ENCODE results near the gene PIP. TPM values are rescaled to one million over a fixed set of nuclear protein-coding genes. Genes with fewer than 3 reads are reported as not detected.
"Not testable (repeated sequence)": the region's sequence is repeated elsewhere in the genome, so short reads cannot be mapped to it uniquely, and the experiment has no call there.

Gene PIP
- total RNA-seq, 1 experiment from 2014 or later: not detected

- Histone ChIP-seq H3K27me3 (ENCODE audit: insufficient read depth, low read length) (no peaks in the 10 kb centered on the region), H2BK120ac (ENCODE audit: low read depth, low read length, poor library complexity, severe bottlenecking) (no peak overlapping the region), H3K4ac (ENCODE audit: low read depth, low read length) (no peak overlapping the region), H3K23ac (ENCODE audit: insufficient read length, low read depth, low read length) (no peak overlapping the region), H4K20me1 (ENCODE audit: control insufficient read depth, insufficient read depth, insufficient read length) (no peaks in the 10 kb centered on the region), H3K4me2 (ENCODE audit: insufficient read depth, insufficient read length, low read length) (no peak overlapping the region), H3K27ac (ENCODE audit: insufficient read length, low read depth, low read length) (no peak overlapping the region), H2BK5ac (ENCODE audit: insufficient read length, low read length) (no peak overlapping the region), H2BK20ac (ENCODE audit: low read depth, low read length, poor library complexity, severe bottlenecking) (no peak overlapping the region), H3K56ac (ENCODE audit: insufficient read length, low read depth, low read length) (no peak overlapping the region), H3K14ac (ENCODE audit: insufficient read depth, low read length) (no peak overlapping the region), H4K8ac (replicated peaks; ENCODE audit: insufficient read length, low read depth, low read length) (no peak overlapping the region), H3K9me3 (ENCODE audit: control insufficient read depth, low read depth, low read length) (no peaks in the 10 kb centered on the region), H3K4me1 (ENCODE audit: insufficient read depth, low read length) (no peaks in the 10 kb centered on the region), H2BK15ac (ENCODE audit: low read depth, low read length) (no peak overlapping the region), H3K79me1 (ENCODE audit: insufficient read depth, low read depth, low read length, poor library complexity, severe bottlenecking) (no peaks in the 10 kb centered on the region), H2AFZ (ENCODE audit: low read length) (no peak overlapping the region), H3T11ph (ENCODE audit: low read length) (no peak overlapping the region), H3K9ac (ENCODE audit: extremely low read depth, insufficient read length, low read length) (no peak overlapping the region), H3K79me2 (ENCODE audit: insufficient read depth, low read length) (no peaks in the 10 kb centered on the region), H3K23me2 (ENCODE audit: insufficient read length, low read depth, low read length, poor library complexity, severe bottlenecking) (no peaks in the 10 kb centered on the region), H4K91ac (ENCODE audit: insufficient read length, low read depth, low read length) (no peak overlapping the region), H2BK12ac (ENCODE audit: insufficient read length, low read depth, low read length) (no peak overlapping the region), H3K18ac (ENCODE audit: insufficient read length, low read depth, low read length) (no peak overlapping the region), H2AK5ac (ENCODE audit: insufficient read length, low read length) (no peak overlapping the region), H4K5ac (ENCODE audit: insufficient read length, low read depth, low read length) (no peak overlapping the region)
- Mint-ChIP-seq H3K27ac (no peak overlapping the region), H3K27me3 (ENCODE audit: low read depth) (no peaks in the 10 kb centered on the region), H3K4me1 (no peaks in the 10 kb centered on the region), H3K4me3 (no peak overlapping the region), H3K36me3 (ENCODE audit: insufficient read depth in 1 of 3, low read depth in 3 of 3) (peaks cover 0 to 3% (median 1%) of the 10 kb centered on the region in 3 experiments; a peak in 2 of 7 replicates), H3K9me3 (peaks cover 3 to 10% of the 10 kb centered on the region in 2 experiments)
- TF ChIP-seq CTCF (conservative IDR thresholded peaks at IDR 0.05): no peak
- DNase-seq: no peak
Observed at GRCh38 chr7:143104759-143105158, 27.1 kb upstream of the PIP start.

GRCh38 chr7:143108019-143108418 lies 23.9 kb upstream of the PIP start:
- not testable (repeated sequence) for H3K27me3 Mint-ChIP-seq (ENCODE audit: low read depth); H3K56ac ChIP-seq (ENCODE audit: insufficient read length, low read depth, low read length); H3K4ac ChIP-seq (ENCODE audit: low read depth, low read length); H3K79me1 ChIP-seq (ENCODE audit: insufficient read depth, low read depth, low read length, poor library complexity, severe bottlenecking); H3K18ac ChIP-seq (ENCODE audit: insufficient read length, low read depth, low read length); H3K4me2 ChIP-seq (ENCODE audit: insufficient read depth, insufficient read length, low read length); H4K8ac ChIP-seq (replicated peaks; ENCODE audit: insufficient read length, low read depth, low read length); H3T11ph ChIP-seq (ENCODE audit: low read length); H4K20me1 ChIP-seq (ENCODE audit: control insufficient read depth, insufficient read depth, insufficient read length); H3K9ac ChIP-seq (ENCODE audit: extremely low read depth, insufficient read length, low read length); H3K27ac Mint-ChIP-seq; H4K91ac ChIP-seq (ENCODE audit: insufficient read length, low read depth, low read length); H3K27ac ChIP-seq (ENCODE audit: insufficient read length, low read depth, low read length); H2BK15ac ChIP-seq (ENCODE audit: low read depth, low read length); H3K36me3 Mint-ChIP-seq (ENCODE audit: insufficient read depth in 1 of 3, low read depth in 3 of 3); H3K23me2 ChIP-seq (ENCODE audit: insufficient read length, low read depth, low read length, poor library complexity, severe bottlenecking); H3K14ac ChIP-seq (ENCODE audit: insufficient read depth, low read length); H3K4me3 Mint-ChIP-seq; H4K5ac ChIP-seq (ENCODE audit: insufficient read length, low read depth, low read length); H2BK120ac ChIP-seq (ENCODE audit: low read depth, low read length, poor library complexity, severe bottlenecking); H2AFZ ChIP-seq (ENCODE audit: low read length); H2BK12ac ChIP-seq (ENCODE audit: insufficient read length, low read depth, low read length); DNase-seq; H3K9me3 ChIP-seq (ENCODE audit: control insufficient read depth, low read depth, low read length); H3K23ac ChIP-seq (ENCODE audit: insufficient read length, low read depth, low read length); H3K9me3 Mint-ChIP-seq; H3K79me2 ChIP-seq (ENCODE audit: insufficient read depth, low read length); H2BK20ac ChIP-seq (ENCODE audit: low read depth, low read length, poor library complexity, severe bottlenecking); H3K4me1 ChIP-seq (ENCODE audit: insufficient read depth, low read length); H3K4me1 Mint-ChIP-seq; H2BK5ac ChIP-seq (ENCODE audit: insufficient read length, low read length); H2AK5ac ChIP-seq (ENCODE audit: insufficient read length, low read length); H3K27me3 ChIP-seq (ENCODE audit: insufficient read depth, low read length)
- WGBS (ENCODE audit: extremely low coverage, insufficient read length, low lambda C conversion rate): no CpG with 5 or more reads among the region's 3 CpGs

Data from H9 (cell line).